ENCODE results near the gene CDHR3.

CDHR3 gene

GRCh38 chr7:106029941-106030340 is 66.9 kb downstream of the CDHR3 start:
- no peak for DNase-seq

- no peak for DNase-seq
Measured at GRCh38 chr7:106031300-106032035, 68.4 kb downstream of the CDHR3 start.

GRCh38 chr7:106032295-106032694 is 69.2 kb downstream of the CDHR3 start:
- DNase-seq = no peak

GRCh38 chr7:106033735-106034134 is 70.7 kb downstream of the CDHR3 start:
- no peak for DNase-seq

- no peak for DNase-seq
Measured at GRCh38 chr7:106034383-106034782, 71.3 kb downstream of the CDHR3 start.

GRCh38 chr7:106035568-106035967 is 72.5 kb downstream of the CDHR3 start:
- no peak for DNase-seq

- no peak for DNase-seq
Measured at GRCh38 chr7:106036004-106036403, 72.9 kb downstream of the CDHR3 start.

- no peak for DNase-seq
Measured at GRCh38 chr7:106037489-106038176, 74.6 kb downstream of the CDHR3 start.

- no peak for DNase-seq
Measured at GRCh38 chr7:106038289-106038688, 75.2 kb downstream of the CDHR3 start.

GRCh38 chr7:106038916-106039315 is 75.9 kb downstream of the CDHR3 start:
- DNase-seq = no peak

- no peak for DNase-seq
Measured at GRCh38 chr7:106039486-106040060, 76.5 kb downstream of the CDHR3 start.

GRCh38 chr7:106041140-106041717 is 78.2 kb downstream of the CDHR3 start:
- DNase-seq = peak; percentile 67

GRCh38 chr7:106042196-106042611 is 79.1 kb downstream of the CDHR3 start:
- DNase-seq = no peak

GRCh38 chr7:106045139-106045538 is 82.1 kb downstream of the CDHR3 start:
- no peak for DNase-seq

- DNase-seq = no peak
Measured at GRCh38 chr7:106045586-106045985, 82.5 kb downstream of the CDHR3 start.

- no peak for DNase-seq
Measured at GRCh38 chr7:106047184-106047583, 84.1 kb downstream of the CDHR3 start.

- no peak for DNase-seq
Measured at GRCh38 chr7:106047818-106048705, 85.0 kb downstream of the CDHR3 start.

- no peak for DNase-seq
Measured at GRCh38 chr7:106048706-106049020, 85.6 kb downstream of the CDHR3 start.

GRCh38 chr7:106049139-106049752 is 86.2 kb downstream of the CDHR3 start:
- DNase-seq = no peak

- no peak for DNase-seq
Measured at GRCh38 chr7:106050002-106050745, 87.1 kb downstream of the CDHR3 start.

- no peak for DNase-seq
Measured at GRCh38 chr7:106050746-106051117, 87.7 kb downstream of the CDHR3 start.

- DNase-seq = no peak
Measured at GRCh38 chr7:106052681-106053080, 89.6 kb downstream of the CDHR3 start.

Measured in activated CD8-positive, alpha-beta memory T cell treated with anti-CD3 and anti-CD28 coated beads for 24 hours (primary cell).